BLaER1 treated with 17β-estradiol and CSF1 and Interleukin-3, amounts not matched to agents 10 nM and 100 nM (cell line): ENCODE measurements around the gene PAEP.
A peak's percentile ranks its signal among the peaks of the same experiment; 100 is the strongest.
"Not testable (repeated sequence)": the region's sequence is repeated elsewhere in the genome, so short reads cannot be mapped to it uniquely, and the experiment has no call there.

Experiments
- H3K27ac ChIP-seq, 11 experiments: shearing (Covaris generic); formaldehyde crosslinking; 2 replicates each; pipeline ENCODE4 v1.8.1; 2022
- H3K27me3 ChIP-seq, 11 experiments: shearing (Covaris generic); formaldehyde crosslinking; 2 replicates each; pipeline ENCODE4 v1.8.1; 2022
- H3K36me3 ChIP-seq, 11 experiments: shearing (Covaris generic); formaldehyde crosslinking; 2 replicates each; pipeline ENCODE4 v1.8.1; 2022
- H3K4me1 ChIP-seq, 10 experiments: shearing (Covaris generic); formaldehyde crosslinking; 2 replicates each; pipeline ENCODE4 v1.8.1; 2022
- H3K4me2 ChIP-seq, 11 experiments: shearing (Covaris generic); formaldehyde crosslinking; 2 replicates each; pipeline ENCODE4 v1.8.1; 2022
- H3K4me3 ChIP-seq, 10 experiments: shearing (Covaris generic); formaldehyde crosslinking; 2 replicates each; pipeline ENCODE4 v1.8.1; 2022
- H3K9ac ChIP-seq, 11 experiments: shearing (Covaris generic); formaldehyde crosslinking; 2 replicates each; pipeline ENCODE4 v1.8.1; 2022
- H3K9me3 ChIP-seq, 11 experiments: shearing (Covaris generic); formaldehyde crosslinking; replicated peaks in 1 of 11; 2 replicates each; pipeline ENCODE4 v1.8.1; 2022
- H4K20me1 ChIP-seq, 11 experiments: shearing (Covaris generic); formaldehyde crosslinking; 2 replicates each; pipeline ENCODE4 v1.8.1; 2022
- Cebpa-rat ChIP-seq, 11 experiments: shearing (Covaris generic); IDR thresholded peaks; 2 replicates each; pipeline ENCODE4 v1.8.1; 2022

The PAEP gene

DNA sequence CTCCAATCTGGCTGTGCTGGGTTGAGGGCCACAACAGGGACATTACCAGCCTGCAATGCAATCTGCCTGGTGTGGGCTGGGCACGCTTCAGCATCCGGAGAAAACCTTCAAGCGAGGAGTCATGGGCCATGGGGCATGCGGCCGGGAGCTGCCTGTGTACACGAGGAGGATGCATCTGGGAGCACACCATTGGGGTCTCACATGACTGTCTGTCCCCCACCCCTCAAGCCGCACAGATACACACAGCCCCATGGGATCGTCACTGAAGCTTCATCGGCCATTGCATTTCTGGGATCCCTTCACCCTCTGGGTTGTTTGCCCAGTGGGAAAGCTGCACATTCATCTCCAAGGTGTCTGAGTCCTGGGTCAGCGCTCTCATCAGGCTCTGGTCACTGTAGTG, 30.5 kb upstream of the PAEP start:
- H3K27ac ChIP-seq = no peak overlapping the region
- H3K27me3 ChIP-seq = peaks cover 16 to 31% (median 27%) of the 10 kb centered on the region in 11 experiments
- no peaks in the 10 kb centered on the region for H3K36me3 ChIP-seq
- no peak overlapping the region for H3K9ac ChIP-seq
- peaks cover 9 to 17% (median 13%) of the 10 kb centered on the region in 10 experiments; a peak in 18 of 20 replicates for H3K4me1 ChIP-seq
- no peak overlapping the region for H3K4me3 ChIP-seq
- H3K9me3 ChIP-seq = peaks cover 0 to 19% (median 8%) of the 10 kb centered on the region in 11 experiments; a peak in 10 of 22 replicates
- no peak overlapping the region for H3K4me2 ChIP-seq
- no peaks in the 10 kb centered on the region for H4K20me1 ChIP-seq
- TF ChIP-seq Cebpa-rat (IDR thresholded peaks at IDR 0.05) = no peak

DNA sequence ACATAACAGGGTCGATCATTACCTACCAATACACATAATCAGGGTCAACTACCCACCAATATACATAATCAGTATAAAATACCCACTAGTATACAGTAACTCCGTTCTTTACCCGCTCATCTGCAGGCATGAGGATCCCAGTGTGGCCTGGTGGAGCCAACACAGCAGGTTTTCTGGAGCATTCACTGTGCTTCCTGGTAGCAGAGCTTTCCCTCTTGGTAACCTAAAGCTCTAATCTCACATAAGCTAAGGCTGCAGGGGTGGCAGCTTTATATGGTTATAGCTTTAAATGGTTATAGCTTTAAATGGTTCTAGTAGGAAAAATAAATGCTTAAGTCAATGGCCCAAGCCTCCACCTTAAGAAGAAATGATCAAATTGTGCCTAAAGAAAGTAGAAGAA, 28.4 kb upstream of the PAEP start:
- Histone ChIP-seq H3K4me2 (peak overlapping the region in 2 of 11 experiments; percentile 50 to 72; a peak in 1 of 22 replicates), H3K4me1 (peaks cover 9 to 17% (median 13%) of the 10 kb centered on the region in 10 experiments; a peak in 18 of 20 replicates), H3K27ac (no peak overlapping the region), H3K9me3 (peaks cover 0 to 14% (median 8%) of the 10 kb centered on the region in 11 experiments; a peak in 8 of 22 replicates), H3K4me3 (no peak overlapping the region), H3K9ac (no peak overlapping the region), H3K27me3 (peaks cover 16 to 38% (median 27%) of the 10 kb centered on the region in 11 experiments), H3K36me3 (no peaks in the 10 kb centered on the region), H4K20me1 (no peaks in the 10 kb centered on the region)
- TF ChIP-seq Cebpa-rat (IDR thresholded peaks at IDR 0.05) = no peak

DNA sequence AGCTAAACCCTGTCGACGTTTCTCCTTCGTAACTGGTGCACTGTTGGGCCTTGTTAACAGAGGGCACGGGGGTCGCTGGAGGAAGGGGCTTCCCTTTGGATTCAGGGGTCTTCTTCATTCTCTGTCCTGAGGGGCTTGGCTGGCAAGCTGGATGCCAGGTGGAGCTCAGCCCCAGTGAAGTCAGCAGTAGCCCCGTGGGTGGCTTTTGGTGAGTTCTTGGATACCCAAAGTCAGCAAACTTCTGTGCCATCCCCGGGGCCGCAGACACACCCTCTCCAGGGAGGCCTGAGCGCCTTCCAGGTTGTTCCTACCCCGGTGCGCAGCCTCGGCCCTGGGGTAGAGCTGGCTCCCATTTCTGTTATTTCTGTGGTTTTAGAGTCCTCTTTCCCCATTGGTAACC, 27.9 kb upstream of the PAEP start:
- Histone ChIP-seq H3K9ac (0 out of 22 replicates have a peak overlapping the region, but pooled peaks of 1 of the 11 experiments have one; percentile 9), H4K20me1 (no peaks in the 10 kb centered on the region), H3K27me3 (peaks cover 16 to 38% (median 27%) of the 10 kb centered on the region in 11 experiments)

DNA sequence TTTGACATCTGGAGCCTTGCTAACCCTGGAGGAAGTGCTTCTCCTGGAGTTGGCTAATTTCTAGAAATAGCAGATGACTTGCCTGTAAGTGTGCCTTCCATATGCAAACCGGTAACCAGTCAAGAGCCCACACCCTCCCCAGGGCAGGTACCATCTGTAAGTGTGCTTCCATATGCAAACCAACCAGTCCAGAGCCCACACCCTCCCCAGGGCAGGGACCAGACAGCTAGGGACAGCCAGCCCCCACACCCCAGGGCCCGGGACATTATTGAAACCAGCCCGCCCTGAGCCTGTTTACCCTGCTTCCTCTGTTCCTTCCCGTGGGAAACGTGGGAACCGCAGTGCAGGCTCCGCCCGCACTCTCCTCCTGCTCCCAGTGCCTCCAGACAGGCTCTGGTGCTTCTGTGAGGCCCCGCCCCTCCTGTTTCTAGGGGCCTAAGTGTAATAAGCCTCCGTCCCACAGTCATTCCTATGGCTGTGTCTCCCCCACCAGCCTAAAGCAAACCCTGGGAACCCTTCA, 27.3 kb upstream of the PAEP start:
- Histone ChIP-seq H3K9me3 (peaks cover 0 to 11% (median 8%) of the 10 kb centered on the region in 11 experiments; a peak in 8 of 22 replicates), H3K4me1 (peaks cover 9 to 17% (median 13%) of the 10 kb centered on the region in 10 experiments; a peak in 18 of 20 replicates), H3K4me2 (peak overlapping the region; percentile 32 to 72 (median 54); a peak in 19 of 22 replicates), H3K27me3 (peaks cover 16 to 38% (median 27%) of the 10 kb centered on the region in 11 experiments)
- H3K9ac ChIP-seq, H3K36me3 ChIP-seq, H3K4me3 ChIP-seq, H4K20me1 ChIP-seq, H3K27ac ChIP-seq: not testable (repeated sequence)

More for the DNA sequence above, 27.9 kb upstream of the PAEP start:
- Histone ChIP-seq H3K4me2 (peak overlapping the region; percentile 32 to 72 (median 54); a peak in 19 of 22 replicates), H3K9me3 (peaks cover 0 to 14% (median 8%) of the 10 kb centered on the region in 11 experiments; a peak in 8 of 22 replicates), H3K4me3 (no peak overlapping the region), H3K27ac (no peak overlapping the region), H3K36me3 (no peaks in the 10 kb centered on the region), H3K4me1 (peaks cover 9 to 17% (median 13%) of the 10 kb centered on the region in 10 experiments; a peak in 18 of 20 replicates)
- TF ChIP-seq Cebpa-rat (IDR thresholded peaks at IDR 0.05) = no peak

DNA sequence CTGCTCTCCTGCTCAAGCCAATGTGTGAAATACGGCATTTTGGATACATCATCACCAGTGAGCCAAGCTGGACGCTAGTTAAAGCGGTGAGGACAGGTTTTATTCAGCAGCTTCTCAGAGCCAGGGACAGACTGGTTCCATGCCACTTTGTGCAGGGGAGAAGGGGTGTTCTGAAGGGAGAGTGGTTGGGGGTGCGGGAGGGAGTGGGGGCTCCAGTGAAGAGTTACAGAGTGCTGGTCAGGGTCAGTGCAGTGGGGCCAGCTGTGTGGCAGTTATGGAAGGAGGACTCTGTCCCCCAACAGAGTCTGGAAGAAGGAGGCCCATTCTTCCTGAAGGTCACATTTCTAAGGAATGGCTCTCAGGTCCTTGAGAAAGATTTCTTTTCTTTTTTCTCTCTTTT, 26.7 kb upstream of the PAEP start:
- Histone ChIP-seq H3K4me2 (peak overlapping the region in 8 of 11 experiments; percentile 43 to 72 (median 70); a peak in 14 of 22 replicates), H3K27me3 (peaks cover 16 to 38% (median 27%) of the 10 kb centered on the region in 11 experiments), H3K4me1 (peaks cover 9 to 18% (median 13%) of the 10 kb centered on the region in 10 experiments; a peak in 18 of 20 replicates)
- H3K36me3 ChIP-seq, H3K27ac ChIP-seq, H3K4me3 ChIP-seq, H4K20me1 ChIP-seq, H3K9me3 ChIP-seq, H3K9ac ChIP-seq: not testable (repeated sequence)

DNA sequence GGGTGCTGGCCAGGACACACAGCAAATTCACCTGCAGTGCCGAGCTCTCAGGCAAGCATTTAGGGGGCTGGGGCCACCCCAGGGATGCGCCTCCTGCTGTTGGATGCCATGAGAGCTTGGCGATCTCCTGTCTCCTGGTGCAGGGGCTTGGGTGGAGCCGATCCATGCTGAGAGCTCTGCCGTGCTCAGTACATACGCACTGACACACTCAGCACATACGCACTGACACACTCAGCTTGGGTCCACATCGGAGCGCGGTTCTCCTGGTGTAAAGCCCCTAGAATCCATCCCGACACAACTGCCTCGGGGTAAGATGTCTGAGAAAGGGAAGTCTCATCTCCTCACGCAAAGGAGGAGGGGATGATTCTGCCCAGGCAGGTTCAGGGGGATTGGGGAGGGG, 25.9 kb upstream of the PAEP start:
- H4K20me1 ChIP-seq, H3K4me3 ChIP-seq, H3K9me3 ChIP-seq, H3K36me3 ChIP-seq, H3K4me2 ChIP-seq, H3K9ac ChIP-seq, H3K27ac ChIP-seq: not testable (repeated sequence)
- Histone ChIP-seq H3K27me3 (peaks cover 16 to 38% (median 27%) of the 10 kb centered on the region in 11 experiments), H3K4me1 (peaks cover 9 to 26% (median 20%) of the 10 kb centered on the region in 10 experiments; a peak in 18 of 20 replicates)

DNA sequence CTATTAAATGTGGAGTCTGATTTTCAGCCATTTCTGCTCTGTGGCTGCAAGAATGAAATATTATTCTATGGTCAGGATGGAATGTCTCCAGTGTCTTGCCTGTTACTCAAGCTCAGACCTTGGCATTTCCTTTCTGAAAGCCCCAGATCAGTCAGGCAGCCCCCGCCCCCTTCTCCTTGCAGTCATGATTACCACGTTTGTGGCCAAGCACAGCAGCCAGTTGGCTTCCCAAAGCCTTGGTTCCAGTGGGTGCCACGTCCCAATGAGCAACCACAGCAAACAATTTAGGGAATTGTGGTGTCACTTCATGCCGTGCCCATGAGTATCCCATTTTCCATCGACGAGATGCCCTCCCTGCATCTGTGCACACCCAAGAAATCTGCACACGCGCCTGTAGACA, 25.3 kb upstream of the PAEP start:
- Histone ChIP-seq H4K20me1 (no peaks in the 10 kb centered on the region), H3K4me2 (no peak overlapping the region), H3K27ac (no peak overlapping the region), H3K4me1 (peaks cover 9 to 28% (median 21%) of the 10 kb centered on the region in 10 experiments; a peak in 18 of 20 replicates), H3K27me3 (peaks cover 16 to 38% (median 27%) of the 10 kb centered on the region in 11 experiments), H3K36me3 (no peaks in the 10 kb centered on the region), H3K4me3 (no peak overlapping the region), H3K9me3 (no peaks in the 10 kb centered on the region), H3K9ac (no peak overlapping the region)
- TF ChIP-seq Cebpa-rat (IDR thresholded peaks at IDR 0.05) = no peak

DNA sequence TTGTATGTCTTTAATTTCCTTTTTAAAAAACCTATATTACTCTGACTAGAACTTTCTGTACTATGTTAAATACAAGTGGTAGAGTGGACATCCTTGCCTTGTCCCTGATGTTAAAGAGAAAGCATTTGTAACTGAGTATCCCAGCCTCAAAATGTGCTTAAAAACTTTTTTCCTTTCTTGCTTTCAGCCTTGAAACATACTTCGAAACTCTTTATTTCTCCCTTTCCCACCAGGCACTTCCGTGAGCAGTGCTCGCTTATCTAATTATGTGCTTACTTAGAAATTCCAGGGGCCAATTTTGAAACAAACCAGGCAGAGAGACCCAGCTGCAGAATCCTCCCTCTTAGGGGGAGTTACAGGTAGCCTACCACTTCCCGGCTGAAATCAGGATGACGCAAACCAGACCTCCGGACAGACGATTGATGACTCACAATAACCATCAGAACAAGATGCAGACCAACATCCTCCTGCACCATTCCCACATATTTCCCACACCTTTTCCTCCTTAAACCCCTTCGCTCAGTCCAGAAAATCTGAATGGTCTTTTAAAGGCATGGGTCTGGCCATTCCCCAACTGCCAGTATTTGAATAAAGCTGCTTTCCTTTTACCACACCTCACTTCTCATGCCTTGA, 18.2 kb upstream of the PAEP start:
- H3K9ac ChIP-seq, H3K4me3 ChIP-seq, H4K20me1 ChIP-seq, H3K9me3 ChIP-seq, H3K36me3 ChIP-seq, H3K27ac ChIP-seq, H3K4me2 ChIP-seq, H3K27me3 ChIP-seq: not testable (repeated sequence)
- peaks cover 0 to 11% (median 7%) of the 10 kb centered on the region in 10 experiments; a peak in 11 of 20 replicates for H3K4me1 ChIP-seq

DNA sequence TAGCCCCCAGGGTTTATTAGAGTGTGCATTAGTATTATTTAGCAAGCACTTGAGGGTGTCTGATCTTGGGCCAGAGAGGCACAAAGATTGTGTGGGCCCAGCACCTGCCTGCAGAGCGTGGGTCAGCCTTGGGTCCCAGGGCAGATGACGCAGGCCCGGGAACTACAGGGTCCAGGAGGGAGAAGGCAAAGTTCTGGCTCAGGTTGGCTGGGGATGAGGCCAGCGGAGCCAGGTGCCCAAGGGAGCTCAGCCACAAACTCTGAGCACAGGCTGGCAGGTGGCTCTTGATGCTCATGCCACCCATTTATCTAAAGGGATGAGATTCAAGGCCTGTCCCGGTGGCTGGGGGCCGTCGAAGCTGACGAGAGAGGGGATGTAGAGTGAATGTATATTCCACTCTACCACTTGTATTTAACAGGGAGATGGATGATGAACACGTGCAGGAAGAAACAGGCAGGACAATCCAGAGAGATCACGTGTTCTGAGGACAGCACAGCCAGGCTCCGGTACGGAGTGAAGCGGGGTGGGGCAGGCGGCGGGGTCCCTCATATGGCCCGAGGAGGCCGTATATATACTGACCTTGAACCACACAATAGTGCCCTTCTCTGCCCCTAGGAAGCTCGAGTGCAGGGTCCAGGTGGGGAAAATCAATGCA, 16.4 kb upstream of the PAEP start:
- no peak for TF ChIP-seq Cebpa-rat (IDR thresholded peaks at IDR 0.05)
- H4K20me1 ChIP-seq = peaks cover 0 to 2% (median 0%) of the 10 kb centered on the region in 11 experiments; a peak in 1 of 22 replicates
- no peak overlapping the region for H3K4me2 ChIP-seq
- no peak overlapping the region for H3K4me3 ChIP-seq
- H3K9ac ChIP-seq = no peak overlapping the region
- H3K27ac ChIP-seq = no peak overlapping the region
- H3K9me3 ChIP-seq = no peaks in the 10 kb centered on the region
- peaks cover 0 to 11% (median 7%) of the 10 kb centered on the region in 10 experiments; a peak in 11 of 20 replicates for H3K4me1 ChIP-seq
- no peaks in the 10 kb centered on the region for H3K27me3 ChIP-seq
- H3K36me3 ChIP-seq = no peaks in the 10 kb centered on the region

DNA sequence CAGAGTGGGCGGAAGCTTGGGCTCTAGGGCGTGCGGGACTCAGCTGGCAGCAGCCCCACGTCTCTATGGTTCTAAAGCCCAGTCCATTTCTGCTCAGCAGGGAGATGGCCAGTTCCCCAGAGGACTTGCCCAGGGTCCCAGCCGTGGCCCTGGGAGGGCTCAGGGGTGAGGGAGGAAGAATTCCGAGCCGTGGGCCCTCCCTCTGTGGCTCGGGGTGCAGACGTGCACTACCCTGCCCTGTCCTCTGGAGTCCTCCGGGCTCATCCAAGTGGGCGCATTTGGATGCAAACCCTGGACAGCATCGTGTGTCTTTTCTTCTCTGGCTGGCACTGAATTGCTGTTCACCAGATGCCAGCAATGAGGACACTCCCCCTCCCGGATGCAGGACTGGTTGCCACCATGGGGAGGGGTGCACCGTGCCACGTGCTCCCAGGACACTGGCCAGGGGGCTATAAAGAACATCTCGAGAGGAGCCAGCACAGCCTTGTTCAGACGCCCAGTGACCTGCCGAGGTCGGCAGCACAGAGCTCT, 15.8 kb upstream of the PAEP start, which contains the start of gene OBP2A:
Gene OBP2A, plus strand, starts transcription at position 481 of the 531 bp plus-strand sequence. CDS start 55 bp downstream, outside the sequence.
- H3K4me2 ChIP-seq, H3K36me3 ChIP-seq, H3K9me3 ChIP-seq, H3K27ac ChIP-seq, H3K9ac ChIP-seq, H3K27me3 ChIP-seq, H4K20me1 ChIP-seq, H3K4me3 ChIP-seq: not testable (repeated sequence)
- peaks cover 3 to 11% (median 7%) of the 10 kb centered on the region in 10 experiments; a peak in 19 of 20 replicates for H3K4me1 ChIP-seq

DNA sequence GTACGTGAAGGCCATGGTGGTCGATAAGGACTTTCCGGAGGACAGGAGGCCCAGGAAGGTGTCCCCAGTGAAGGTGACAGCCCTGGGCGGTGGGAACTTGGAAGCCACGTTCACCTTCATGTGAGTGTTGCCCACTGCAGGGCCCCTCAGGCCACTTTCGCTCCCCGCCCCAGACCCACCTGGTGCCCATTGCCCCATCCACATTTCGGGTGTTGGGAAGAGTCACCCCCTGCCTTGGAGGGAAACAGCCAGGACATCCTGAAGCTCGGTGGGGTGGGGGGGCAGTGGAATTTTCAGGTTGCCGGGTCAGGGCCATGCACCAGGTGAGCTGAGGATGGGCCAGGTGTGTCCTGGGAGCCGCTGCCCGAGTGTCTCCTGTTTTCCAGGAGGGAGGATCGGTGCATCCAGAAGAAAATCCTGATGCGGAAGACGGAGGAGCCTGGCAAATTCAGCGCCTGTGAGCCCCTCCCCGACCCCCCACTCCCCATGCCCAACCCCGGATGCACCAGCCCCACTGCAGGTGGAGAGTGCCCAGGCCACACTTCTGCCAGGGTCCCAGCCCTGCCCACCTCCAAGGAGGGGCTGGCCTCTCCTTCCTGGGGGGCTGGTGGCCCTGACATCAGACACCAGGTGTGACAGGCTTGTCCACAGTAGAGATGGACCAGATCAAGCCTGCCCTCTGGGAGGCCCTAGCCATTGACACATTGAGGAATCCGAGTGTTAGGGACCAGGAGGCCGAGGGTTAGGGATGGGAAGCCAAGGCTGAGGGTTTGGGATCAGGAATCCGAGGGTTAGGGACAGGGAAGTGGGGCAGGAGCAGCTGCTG, 14.6 kb upstream of the PAEP start:
- H3K36me3 ChIP-seq, H3K27ac ChIP-seq, H3K27me3 ChIP-seq, H3K4me2 ChIP-seq, H3K9ac ChIP-seq, H3K4me3 ChIP-seq, H3K9me3 ChIP-seq: not testable (repeated sequence)
- Histone ChIP-seq H4K20me1 (peaks cover 0 to 10% (median 0%) of the 10 kb centered on the region in 11 experiments; a peak in 6 of 22 replicates), H3K4me1 (peaks cover 10 to 22% (median 20%) of the 10 kb centered on the region in 10 experiments; a peak in 19 of 20 replicates)
